Rectal smooth muscle tissue (tissue), 1 donor: ENCODE data around the gene FMR1.
A peak's percentile ranks its signal among the peaks of the same experiment; 100 is the strongest.

Experiments used
- H3K27ac ChIP-seq: one replicate; pipeline ENCODE4 v1.7.0; 2013; ENCODE audit warnings: low read depth, low read length, inconsistent platforms
- H3K27me3 ChIP-seq: one replicate; pipeline ENCODE4 v1.7.0; 2013; ENCODE audit warnings: low read length; ENCODE audit not compliant: control insufficient read depth, insufficient read depth
- H3K36me3 ChIP-seq: one replicate; pipeline ENCODE4 v1.7.0; 2013; ENCODE audit warnings: low read length; ENCODE audit not compliant: control insufficient read depth, insufficient read depth
- H3K4me1 ChIP-seq: one replicate; pipeline ENCODE4 v1.7.0; 2013; ENCODE audit warnings: low read length; ENCODE audit not compliant: control insufficient read depth, insufficient read depth
- H3K4me3 ChIP-seq: one replicate; pipeline ENCODE4 v1.7.0; 2013; ENCODE audit warnings: low read length
- H3K9ac ChIP-seq: one replicate; pipeline ENCODE4 v1.7.0; 2013; ENCODE audit warnings: low read length

FMR1 gene

DNA sequence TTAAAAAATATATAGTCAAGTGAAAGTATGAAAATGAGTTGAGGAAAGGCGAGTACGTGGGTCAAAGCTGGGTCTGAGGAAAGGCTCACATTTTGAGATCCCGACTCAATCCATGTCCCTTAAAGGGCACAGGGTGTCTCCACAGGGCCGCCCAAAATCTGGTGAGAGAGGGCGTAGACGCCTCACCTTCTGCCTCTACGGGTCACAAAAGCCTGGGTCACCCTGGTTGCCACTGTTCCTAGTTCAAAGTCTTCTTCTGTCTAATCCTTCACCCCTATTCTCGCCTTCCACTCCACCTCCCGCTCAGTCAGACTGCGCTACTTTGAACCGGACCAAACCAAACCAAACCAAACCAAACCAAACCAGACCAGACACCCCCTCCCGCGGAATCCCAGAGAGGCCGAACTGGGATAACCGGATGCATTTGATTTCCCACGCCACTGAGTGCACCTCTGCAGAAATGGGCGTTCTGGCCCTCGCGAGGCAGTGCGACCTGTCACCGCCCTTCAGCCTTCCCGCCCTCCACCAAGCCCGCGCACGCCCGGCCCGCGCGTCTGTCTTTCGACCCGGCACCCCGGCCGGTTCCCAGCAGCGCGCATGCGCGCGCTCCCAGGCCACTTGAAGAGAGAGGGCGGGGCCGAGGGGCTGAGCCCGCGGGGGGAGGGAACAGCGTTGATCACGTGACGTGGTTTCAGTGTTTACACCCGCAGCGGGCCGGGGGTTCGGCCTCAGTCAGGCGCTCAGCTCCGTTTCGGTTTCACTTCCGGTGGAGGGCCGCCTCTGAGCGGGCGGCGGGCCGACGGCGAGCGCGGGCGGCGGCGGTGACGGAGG lies at the start of gene FMR1:
TSS of gene FMR1 (plus strand) at position 728 of the 831 bp plus-strand sequence. CDS start 261 bp downstream, outside the sequence.
- peak within 1 kb of the TSS; percentile 81 for H3K4me3 ChIP-seq
- H3K27ac ChIP-seq, result peak within 1 kb of the TSS; percentile 82
- H3K4me1 ChIP-seq, result no peaks in the 10 kb centered on the region
- H3K9ac ChIP-seq, result peak within 1 kb of the TSS; percentile 45
- H3K27me3 ChIP-seq, result no peaks in the 10 kb centered on the region
- no peaks in the 10 kb centered on the region for H3K36me3 ChIP-seq

GRCh38 chrX:147875866-147876596 lies 35.7 kb upstream of the FMR1 start:
- H3K4me3 ChIP-seq, result no peak overlapping the region
- H3K27me3 ChIP-seq, result no peaks in the 10 kb centered on the region
- H3K36me3 ChIP-seq, result no peaks in the 10 kb centered on the region
- no peaks in the 10 kb centered on the region for H3K4me1 ChIP-seq
- H3K27ac ChIP-seq, result no peak overlapping the region
- H3K9ac ChIP-seq, result no peak overlapping the region

- no peaks in the 10 kb centered on the region for H3K27me3 ChIP-seq
- no peak overlapping the region for H3K27ac ChIP-seq
- H3K9ac ChIP-seq, result no peak overlapping the region
- no peak overlapping the region for H3K4me3 ChIP-seq
- no peaks in the 10 kb centered on the region for H3K4me1 ChIP-seq
- no peaks in the 10 kb centered on the region for H3K36me3 ChIP-seq
These were observed 34.7 kb upstream of the FMR1 start for GRCh38 chrX:147876849-147877646.

GRCh38 chrX:147877726-147878125 lies 34.0 kb upstream of the FMR1 start:
- H3K4me1 ChIP-seq, result no peaks in the 10 kb centered on the region
- H3K36me3 ChIP-seq, result no peaks in the 10 kb centered on the region
- no peak overlapping the region for H3K4me3 ChIP-seq
- no peak overlapping the region for H3K9ac ChIP-seq
- H3K27ac ChIP-seq, result no peak overlapping the region
- no peaks in the 10 kb centered on the region for H3K27me3 ChIP-seq

DNA sequence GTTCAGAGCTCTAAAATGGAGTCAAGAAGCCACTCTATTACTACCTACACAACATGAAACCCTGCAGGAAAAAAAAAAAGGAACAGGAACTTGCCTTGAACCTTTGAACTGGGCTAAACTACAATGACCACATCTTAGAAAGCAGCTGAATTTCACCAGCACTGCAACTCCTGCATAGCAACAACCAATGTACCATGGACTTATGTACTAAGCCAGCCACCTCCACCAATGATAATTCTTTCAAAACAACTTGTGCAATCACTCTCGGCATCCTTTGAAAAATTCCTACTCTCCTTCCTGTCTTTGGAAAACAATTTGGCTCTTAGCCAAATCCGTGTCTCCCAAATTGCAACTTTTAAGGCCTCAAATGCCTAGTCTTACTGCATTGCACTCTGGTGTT lies 26.8 kb upstream of the FMR1 start:
- H3K36me3 ChIP-seq, result no peaks in the 10 kb centered on the region
- no peaks in the 10 kb centered on the region for H3K27me3 ChIP-seq
- no peaks in the 10 kb centered on the region for H3K4me1 ChIP-seq
- no peak overlapping the region for H3K9ac ChIP-seq
- H3K27ac ChIP-seq, result no peak overlapping the region
- H3K4me3 ChIP-seq, result no peak overlapping the region

- H3K9ac ChIP-seq, result no peak overlapping the region
- H3K27me3 ChIP-seq, result no peaks in the 10 kb centered on the region
- H3K4me3 ChIP-seq, result no peak overlapping the region
- H3K36me3 ChIP-seq, result no peaks in the 10 kb centered on the region
- no peaks in the 10 kb centered on the region for H3K4me1 ChIP-seq
- no peak overlapping the region for H3K27ac ChIP-seq
These were observed 21.0 kb upstream of the FMR1 start for GRCh38 chrX:147890756-147891155.

GRCh38 chrX:147891896-147892295 lies 19.8 kb upstream of the FMR1 start:
- H3K9ac ChIP-seq, result no peak overlapping the region
- H3K27ac ChIP-seq, result no peak overlapping the region
- no peaks in the 10 kb centered on the region for H3K27me3 ChIP-seq
- no peak overlapping the region for H3K4me3 ChIP-seq
- no peaks in the 10 kb centered on the region for H3K36me3 ChIP-seq
- H3K4me1 ChIP-seq, result no peaks in the 10 kb centered on the region

DNA sequence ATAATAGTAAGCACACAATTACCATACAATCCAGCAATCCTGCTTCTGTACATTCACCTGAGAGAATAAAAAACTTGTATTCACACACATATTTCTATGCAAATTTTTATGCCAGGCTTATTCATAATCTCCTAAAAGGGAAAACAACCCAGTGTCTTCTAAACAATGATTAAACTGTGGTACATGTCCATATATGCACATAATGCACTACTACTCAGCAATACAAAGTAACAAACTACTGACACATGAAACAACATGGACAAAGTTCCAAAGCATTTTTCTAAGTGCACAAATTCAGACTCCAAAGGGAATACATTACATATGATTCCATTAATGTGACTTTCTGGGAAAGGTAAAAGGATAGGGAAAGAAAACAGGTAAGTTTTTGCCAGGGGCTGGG lies 18.0 kb upstream of the FMR1 start:
- Histone ChIP-seq H3K36me3 (no peaks in the 10 kb centered on the region), H3K27me3 (no peaks in the 10 kb centered on the region), H3K4me3 (no peak overlapping the region), H3K9ac (no peak overlapping the region), H3K27ac (no peak overlapping the region), H3K4me1 (no peaks in the 10 kb centered on the region)

- H3K36me3 ChIP-seq, result no peaks in the 10 kb centered on the region
- no peak overlapping the region for H3K4me3 ChIP-seq
- no peaks in the 10 kb centered on the region for H3K4me1 ChIP-seq
- no peak overlapping the region for H3K9ac ChIP-seq
- H3K27me3 ChIP-seq, result no peaks in the 10 kb centered on the region
- no peak overlapping the region for H3K27ac ChIP-seq
These were observed 17.3 kb upstream of the FMR1 start for GRCh38 chrX:147894366-147894963.

DNA sequence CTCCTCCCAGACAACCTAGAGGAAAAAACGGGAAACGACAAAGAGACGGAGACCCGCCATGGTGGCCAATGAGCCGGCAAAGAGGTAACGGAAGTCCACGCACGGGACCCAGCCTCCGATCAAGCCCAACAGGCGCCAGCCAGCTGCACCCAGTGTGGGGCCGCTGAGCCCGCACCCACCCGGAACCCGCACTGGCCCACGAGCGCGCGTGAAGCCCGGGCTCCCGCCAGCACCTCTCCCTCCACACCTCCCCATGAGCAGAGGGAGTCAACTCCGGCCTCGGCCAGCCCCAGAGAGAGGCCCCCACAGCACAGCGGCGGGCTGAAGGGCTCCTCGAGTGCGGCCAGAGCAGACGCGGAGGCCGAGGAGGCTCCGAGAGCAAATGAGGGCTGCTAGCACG lies 14.6 kb upstream of the FMR1 start:
- Histone ChIP-seq H3K4me3 (no peak overlapping the region), H3K27me3 (no peaks in the 10 kb centered on the region), H3K9ac (no peak overlapping the region), H3K4me1 (no peaks in the 10 kb centered on the region), H3K36me3 (no peaks in the 10 kb centered on the region), H3K27ac (no peak overlapping the region)

- H3K36me3 ChIP-seq, result no peaks in the 10 kb centered on the region
- H3K9ac ChIP-seq, result no peak overlapping the region
- no peak overlapping the region for H3K4me3 ChIP-seq
- no peaks in the 10 kb centered on the region for H3K27me3 ChIP-seq
- H3K4me1 ChIP-seq, result no peaks in the 10 kb centered on the region
- no peak overlapping the region for H3K27ac ChIP-seq
These were observed 12.8 kb upstream of the FMR1 start for GRCh38 chrX:147898951-147899350.
